Adrenal gland (tissue), 12 donors: ENCODE results near the gene PLEKHG7. TPM values are rescaled to one million over a fixed set of nuclear protein-coding genes. Genes with fewer than 3 reads are reported as not detected.

Experiments used
- DNase-seq, 7 donors: peaks; one replicate each; pipeline ENCODE4 v3.0.0-alpha.2; 2019 to 2020
- H3K27ac ChIP-seq, 5 donors: fragments of 200-600 bp; sonication (generic) in 4 of 5; 1 replicate in 3 of 5; 2 replicates in 2 of 5; pipeline versions ENCODE4 v1.5.1 to v1.8.0; 2016 to 2020; ENCODE audit warnings: mild to moderate bottlenecking in 1 of 5
- H3K27me3 ChIP-seq: fragments of 200-600 bp; 2 replicates; pipeline ENCODE4 v1.8.0; 2021
- H3K36me3 ChIP-seq, 2 donors: fragments of 200-600 bp; replicated peaks in 1 of 2; 1 replicate in 1 of 2; 2 replicates in 1 of 2; pipeline versions ENCODE4 v1.5.1 to v1.8.0; 2018 to 2022
- H3K4me1 ChIP-seq, 2 donors: fragments of 200-600 bp; replicated peaks in 1 of 2; 1 replicate in 1 of 2; 2 replicates in 1 of 2; pipeline versions ENCODE4 v1.5.1 to v1.8.0; 2018 to 2021
- H3K4me3 ChIP-seq, 4 donors: fragments of 200-600 bp; sonication (generic) in 3 of 4; one replicate each; pipeline ENCODE4 v1.5.1; 2016 to 2018
- H3K9me3 ChIP-seq, 3 donors: fragments of 200-600 bp; sonication (generic) in 1 of 3; replicated peaks in 1 of 3; 1 replicate in 2 of 3; 2 replicates in 1 of 3; pipeline versions ENCODE4 v1.5.1 to v1.8.0; 2016 to 2021
- CTCF ChIP-seq, 6 experiments: fragments of 450-650 bp in 4 of 6; fragments of 200-600 bp in 2 of 6; sonication (generic) in 1 of 6; IDR thresholded peaks; 1 replicate in 5 of 6; 2 replicates in 1 of 6; pipeline versions ENCODE4 v1.5.1 to v1.8.0; 2016 to 2021; ENCODE audit warnings: antibody characterized with exemption in 6 of 6, mild to moderate bottlenecking in 2 of 6, moderate library complexity in 1 of 6
- POLR2A ChIP-seq, 2 donors: fragments of 450-650 bp; IDR thresholded peaks; one replicate each; pipeline ENCODE4 v1.6.1; 2017; ENCODE audit warnings: antibody characterized with exemption in 2 of 2, mild to moderate bottlenecking in 2 of 2, moderate library complexity in 1 of 2
- WGBS, 4 donors: extraction: QIAGEN DNeasy Blood & Tissue Kit in 2 of 4; methylation state at CpG; one replicate each; pipeline versions ENCODE4 v1.1.5 to v1.1.7; 2013 to 2017; 5-methylcytosine and 5-hydroxymethylcytosine counted together
- intact Hi-C, 2 donors: fragments of 100-400 bp; cut with DNase I; formaldehyde crosslinking; loops; one replicate each; pipeline versions ENCODE4 v1.14.1 to v1.15.0; 2022 to 2023
- polyA plus RNA-seq, 3 donors: library from polyadenylated mRNA; stranded (reverse); fragments of 200-250 nt in 2 of 3; fragments of 350-450 nt in 1 of 3; fragmentation: Illumina TruSeq in 1 of 3; extraction: RNeasy Lipid Tissue Mini Kit (QIAGEN cat#74804) in 1 of 3; gene quantifications; one replicate each; pipeline ENCODE4 v1.2.3, GENCODE V29; 2013 to 2014
- total RNA-seq, 9 donors: library from RNA; depleted of rRNA in 4 of 9; stranded (reverse); fragments of >200 nt in 4 of 9; fragments of 120-200 nt in 1 of 9; fragmentation: NEBNext Ultra II Directional in 1 of 9; extraction: Animal tissue kit (Norgen Biotek cat#: 25700) in 1 of 9; gene quantifications; one replicate each; pipeline versions ENCODE4 v1.1.0 to v1.2.4, GENCODE V29; 2013 to 2023
- donor health status: healthy with polysubstance abuse.
- donor health status: Bipolar disorder and iron deficiency.
- donor health status: DM: yes; HTN: yes; CAD: no.
- donor health status: DM: no; HTN: no; CAD: no.
- donor health status: DM: no; HTN: no; CAD: no.
- donor health status: DM: yes; HTN: yes; CAD: no.

Gene PLEKHG7
- total and polyA plus RNA-seq, 12 donors: not detected

GRCh38 chr12:92762773-92763172, 60.0 kb downstream of the PLEKHG7 start:
- no peaks in the 10 kb centered on the region for H3K4me1 ChIP-seq
- H3K27ac ChIP-seq: no peak overlapping the region
- H3K36me3 ChIP-seq: no peaks in the 10 kb centered on the region
- intact Hi-C loops: no loop called here
- TF ChIP-seq CTCF (IDR thresholded peaks at IDR 0.05) (no peak), POLR2A (IDR thresholded peaks at IDR 0.05) (no peak)
- H3K27me3 ChIP-seq: no peaks in the 10 kb centered on the region
- no peak overlapping the region for H3K4me3 ChIP-seq
- H3K9me3 ChIP-seq: no peaks in the 10 kb centered on the region
- DNase-seq: no peak
- WGBS, 4 donors: 72 to 81% (median 77%) methylated on average over 5 of the region's 5 CpGs

- Histone ChIP-seq H3K9me3 (no peaks in the 10 kb centered on the region), H3K36me3 (no peaks in the 10 kb centered on the region), H3K4me3 (no peak overlapping the region), H3K4me1 (no peaks in the 10 kb centered on the region), H3K27ac (no peak overlapping the region), H3K27me3 (no peaks in the 10 kb centered on the region)
- intact Hi-C loops: no loop called here
- peak in 2 of 7 donors; percentile 12 to 16 for DNase-seq
- TF ChIP-seq CTCF (IDR thresholded peaks at IDR 0.05) (no peak), POLR2A (IDR thresholded peaks at IDR 0.05) (no peak)
- 60 to 77% (median 69%) methylated on average over 5 of the region's 5 CpGs for WGBS, 4 donors
Measured at GRCh38 chr12:92764831-92765230, 62.0 kb downstream of the PLEKHG7 start.

- Histone ChIP-seq H3K4me3 (no peak overlapping the region), H3K36me3 (no peaks in the 10 kb centered on the region), H3K9me3 (no peaks in the 10 kb centered on the region), H3K27ac (no peak overlapping the region), H3K27me3 (no peaks in the 10 kb centered on the region), H3K4me1 (peaks cover 0 to under 1% of the 10 kb centered on the region in 2 donors)
- intact Hi-C loops: no loop called here
- 90 to 95% (median 91%) methylated on average over 1 of the region's 1 CpG for WGBS, 4 donors
- TF ChIP-seq POLR2A (IDR thresholded peaks at IDR 0.05) (no peak), CTCF (IDR thresholded peaks at IDR 0.05) (no peak)
- DNase-seq: no peak
Measured at GRCh38 chr12:92765871-92766270, 63.1 kb downstream of the PLEKHG7 start.

- Histone ChIP-seq H3K27me3 (no peaks in the 10 kb centered on the region), H3K27ac (peak overlapping the region in 1 of 5 donors; percentile 27), H3K9me3 (peaks cover 0 to 5% (median 0%) of the 10 kb centered on the region in 3 donors), H3K36me3 (no peaks in the 10 kb centered on the region), H3K4me3 (no peak overlapping the region), H3K4me1 (peaks cover 0 to 7% of the 10 kb centered on the region in 2 donors)
- DNase-seq: peak in 1 of 7 donors; percentile 17
- WGBS, 4 donors: 70 to 78% (median 74%) methylated on average over 4 of the region's 4 CpGs
- no peak for TF ChIP-seq POLR2A (IDR thresholded peaks at IDR 0.05)
- TF ChIP-seq CTCF (IDR thresholded peaks at IDR 0.05): no peak
- intact Hi-C loops: no loop called here
Measured at GRCh38 chr12:92769124-92769901, 66.5 kb downstream of the PLEKHG7 start.
